ENCODE data around the gene STK35. TPM values are rescaled to one million over a fixed set of nuclear protein-coding genes. Genes with fewer than 3 reads are reported as not detected.
A peak's percentile ranks its signal among the peaks of the same experiment; 100 is the strongest.

The STK35 gene
- polyA plus RNA-seq, 4 donors: 17.0 to 18.8 (median 17.1) TPM

- DNase-seq (ENCODE audit: low read depth in 4 of 4, low spot score in 3 of 4): no peak
Observed at GRCh38 chr20:2132461-2132901, 30.9 kb downstream of the STK35 start.

- DNase-seq (ENCODE audit: low read depth in 4 of 4, low spot score in 3 of 4): no peak
Observed at GRCh38 chr20:2133318-2134183, 31.9 kb downstream of the STK35 start.

GRCh38 chr20:2135013-2135412 lies 33.4 kb downstream of the STK35 start:
- DNase-seq (ENCODE audit: low read depth in 4 of 4, low spot score in 3 of 4): no peak

- DNase-seq (ENCODE audit: low read depth in 4 of 4, low spot score in 3 of 4): no peak
Observed at GRCh38 chr20:2136275-2136674, 34.6 kb downstream of the STK35 start.

DNA sequence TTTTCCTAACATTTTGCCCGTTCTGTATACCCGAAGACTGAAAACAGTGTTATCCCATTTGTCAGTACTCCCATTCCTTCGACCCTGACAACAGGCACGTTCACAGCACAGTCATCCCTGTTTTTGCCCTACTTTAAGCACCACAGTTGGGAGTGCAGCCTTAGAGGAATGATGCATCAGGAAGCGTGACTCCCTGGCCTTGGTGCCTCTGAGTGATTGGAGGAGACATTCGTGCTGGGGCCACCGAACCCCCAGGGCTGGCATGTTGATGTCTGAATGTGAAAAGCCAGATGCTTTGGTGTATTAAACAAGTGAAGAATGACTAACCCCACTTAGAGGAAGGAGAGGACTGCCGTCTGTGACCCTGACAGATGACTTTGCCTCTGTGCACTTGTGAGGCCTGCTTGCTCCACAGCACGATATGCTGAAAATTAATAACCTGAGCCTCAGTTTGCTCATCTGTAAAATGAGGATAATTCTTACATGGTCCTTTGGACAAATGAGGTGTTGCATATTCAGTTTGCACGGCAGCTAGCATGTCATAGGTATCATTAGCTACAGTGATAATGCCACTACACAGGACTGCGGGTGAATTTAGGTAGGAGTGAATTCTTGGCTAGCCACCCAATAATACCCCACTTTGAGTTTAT lies 36.0 kb downstream of the STK35 start:
- DNase-seq (ENCODE audit: low read depth in 4 of 4, low spot score in 3 of 4): no peak

- no peak for DNase-seq (ENCODE audit: low read depth in 4 of 4, low spot score in 3 of 4)
Observed at GRCh38 chr20:2138396-2138795, 36.8 kb downstream of the STK35 start.

GRCh38 chr20:2139250-2139649 lies 37.6 kb downstream of the STK35 start:
- DNase-seq (ENCODE audit: low read depth in 4 of 4, low spot score in 3 of 4): no peak

GRCh38 chr20:2139736-2140135 lies 38.1 kb downstream of the STK35 start:
- no peak for DNase-seq (ENCODE audit: low read depth in 4 of 4, low spot score in 3 of 4)

DNA sequence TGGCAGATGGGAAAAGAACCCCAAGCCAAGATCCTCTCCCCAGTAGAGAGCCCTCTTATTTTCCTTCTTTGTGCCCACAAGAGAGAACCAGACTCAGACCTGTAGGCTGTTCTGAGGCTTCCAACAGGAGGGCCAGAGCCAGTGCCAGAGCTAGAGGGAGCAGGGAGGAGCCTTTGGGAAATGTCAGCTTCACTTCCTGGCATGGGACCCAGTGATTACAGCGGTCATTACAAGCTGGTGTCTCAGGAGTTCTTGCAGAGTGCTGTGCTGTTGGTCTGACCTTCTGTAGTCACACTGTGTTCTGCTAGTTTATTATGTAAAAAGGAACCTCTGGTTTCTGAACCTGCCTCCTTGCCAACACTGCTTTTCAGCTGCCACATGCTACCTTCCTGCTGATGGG lies 38.9 kb downstream of the STK35 start:
- no peak for DNase-seq (ENCODE audit: low read depth in 4 of 4, low spot score in 3 of 4)

DNA sequence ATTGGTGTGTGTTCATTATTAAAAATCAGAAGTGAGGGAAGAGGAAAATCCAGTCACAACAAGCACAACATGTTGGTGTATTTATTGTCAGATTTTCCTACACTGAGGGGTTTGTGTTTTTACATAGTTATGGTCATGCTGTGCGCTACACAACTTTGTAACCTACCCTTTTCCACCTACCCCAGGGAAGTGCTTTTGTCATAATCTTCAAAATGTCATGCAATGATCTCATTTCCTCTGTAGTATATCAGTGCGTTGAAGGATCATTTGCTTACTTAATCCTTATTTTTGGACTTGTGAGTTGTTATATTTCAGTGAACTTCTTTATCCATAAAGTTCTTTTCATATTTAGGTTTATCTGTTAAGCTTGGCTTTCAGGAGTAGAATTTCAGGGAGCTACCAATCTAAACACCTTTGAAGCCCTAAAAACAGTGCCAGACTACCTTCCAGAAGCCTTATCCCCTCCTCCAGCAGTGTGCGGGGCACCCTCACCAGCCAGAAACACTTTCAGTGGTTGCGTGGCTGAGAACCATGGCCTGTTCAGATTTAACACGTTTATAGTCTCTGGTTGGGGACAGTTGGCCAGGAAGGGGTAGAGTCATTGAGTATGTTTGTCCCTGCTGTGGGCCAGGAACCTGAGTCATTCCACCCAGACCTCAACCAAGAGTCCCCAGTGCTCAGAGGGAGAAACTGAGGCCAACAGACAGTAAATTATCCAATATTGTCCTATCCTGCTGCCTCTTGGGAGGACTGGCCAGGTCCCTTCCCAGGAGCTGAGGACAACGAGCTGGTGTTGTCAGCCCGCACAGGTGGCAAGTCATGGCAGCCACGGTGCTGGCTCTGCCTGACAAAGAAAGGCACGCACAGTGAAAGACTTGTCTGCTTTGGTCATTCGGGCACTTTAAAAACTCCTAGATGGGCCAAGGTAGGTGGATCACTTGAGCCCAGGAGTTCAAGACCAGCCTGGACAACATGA lies 40.3 kb downstream of the STK35 start:
- no peak for DNase-seq (ENCODE audit: low read depth in 4 of 4, low spot score in 3 of 4)

DNA sequence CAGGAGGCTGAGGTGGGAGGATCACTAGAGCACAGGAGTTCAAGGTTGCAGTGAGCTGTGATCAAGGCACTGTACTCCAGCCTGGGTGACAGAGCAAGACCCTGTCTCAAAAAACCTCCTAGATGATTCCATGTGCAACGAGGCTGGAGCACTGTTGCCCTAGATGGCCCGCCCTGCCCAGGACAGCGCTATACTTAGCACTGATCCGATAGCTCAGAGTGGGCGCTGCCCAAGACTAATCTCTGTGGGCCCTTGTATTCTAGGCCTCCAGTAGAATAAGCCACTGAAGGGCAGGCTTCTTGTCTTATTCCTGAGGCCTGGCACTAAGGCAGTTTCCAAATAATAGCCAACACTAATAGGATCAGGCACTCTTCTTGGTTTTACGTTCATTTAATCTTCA lies 41.0 kb downstream of the STK35 start:
- DNase-seq (ENCODE audit: low read depth in 4 of 4, low spot score in 3 of 4): no peak

DNA sequence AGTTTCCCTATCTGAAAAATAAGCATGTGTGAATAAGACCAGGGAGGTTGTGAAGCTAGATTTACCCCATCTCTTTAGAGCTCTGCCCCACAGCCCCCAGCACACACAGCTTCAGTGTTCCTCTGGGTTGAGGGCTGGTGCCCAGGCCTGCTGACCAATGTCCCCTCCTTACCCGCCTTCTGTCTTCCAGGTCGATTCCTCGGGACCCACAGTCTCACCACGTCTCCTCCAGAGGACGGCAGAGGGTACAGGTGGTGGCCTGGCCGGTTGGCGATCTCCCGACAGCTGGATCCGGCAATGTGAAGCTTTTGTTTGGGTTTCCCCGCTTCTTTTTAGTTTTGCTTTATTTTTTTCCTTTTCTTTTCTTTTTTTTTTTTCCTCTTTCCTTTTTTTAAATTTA lies 42.0 kb downstream of the STK35 start:
- DNase-seq (ENCODE audit: low read depth in 4 of 4, low spot score in 3 of 4): no peak

DNA sequence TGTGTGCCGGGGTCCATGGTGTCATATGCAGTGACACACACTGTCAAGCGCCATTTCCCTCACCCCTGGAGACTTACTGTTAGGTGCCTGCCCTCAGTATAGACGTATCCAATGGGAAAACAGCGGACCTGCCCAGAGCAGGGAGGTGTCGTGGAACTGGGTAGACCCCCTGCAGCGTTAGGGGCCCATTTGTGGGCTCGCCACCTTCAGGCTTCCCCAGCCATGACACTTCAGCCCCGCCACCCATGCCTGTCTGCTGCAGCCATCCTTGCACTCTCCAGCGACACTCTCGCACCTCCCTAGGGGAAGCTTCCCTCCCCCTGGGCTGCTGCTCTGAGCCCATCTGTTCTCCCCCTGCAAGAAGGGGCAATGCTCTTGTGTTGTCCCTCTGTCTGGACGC lies 43.2 kb downstream of the STK35 start:
- no peak for DNase-seq (ENCODE audit: low read depth in 4 of 4, low spot score in 3 of 4)

DNA sequence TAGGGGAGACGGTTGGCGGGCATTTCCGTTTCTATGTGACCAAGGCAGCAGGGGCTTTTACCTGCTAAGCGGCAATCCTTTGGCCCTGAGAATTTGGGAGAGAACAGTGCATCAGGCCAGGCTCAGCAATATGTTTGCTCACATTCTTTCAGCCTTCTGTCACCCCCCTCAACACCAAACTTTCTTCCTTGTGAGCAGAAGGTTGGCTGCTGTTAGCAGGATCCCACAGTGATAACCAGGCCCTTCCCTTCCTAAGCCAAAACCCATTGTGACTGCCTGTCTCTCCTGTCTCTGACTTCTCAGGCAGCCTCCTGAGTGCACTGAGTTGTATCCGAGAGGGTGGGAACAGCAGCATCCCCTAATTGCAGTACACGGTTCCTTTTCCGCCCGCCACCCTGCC lies 43.7 kb downstream of the STK35 start:
- no peak for DNase-seq (ENCODE audit: low read depth in 4 of 4, low spot score in 3 of 4)

- DNase-seq (ENCODE audit: low read depth in 4 of 4, low spot score in 3 of 4): no peak
Observed at GRCh38 chr20:2146080-2146867, 44.6 kb downstream of the STK35 start.

DNA sequence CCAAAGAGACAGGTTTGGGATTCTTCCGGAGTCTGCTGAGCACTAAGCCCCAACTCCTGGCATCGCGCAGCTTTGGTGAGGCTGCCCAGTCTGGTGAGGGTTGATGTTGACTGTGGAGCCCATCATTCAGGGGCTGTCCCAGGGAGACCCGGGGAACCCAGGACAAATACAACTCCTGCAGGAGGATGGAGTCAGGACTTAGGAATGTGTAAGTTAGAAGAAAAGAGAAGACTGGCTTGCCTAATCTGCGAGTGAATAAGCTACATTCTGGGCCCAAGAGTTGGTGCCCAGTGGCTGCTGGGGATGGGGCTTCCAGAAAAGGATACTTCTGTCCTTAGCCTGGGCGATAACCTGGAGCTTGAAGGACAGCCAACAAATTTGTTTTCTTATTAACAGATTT lies 47.9 kb downstream of the STK35 start:
- no peak for DNase-seq (ENCODE audit: low read depth in 4 of 4, low spot score in 3 of 4)

- DNase-seq (ENCODE audit: low read depth in 4 of 4, low spot score in 3 of 4): no peak
Observed at GRCh38 chr20:2150660-2151059, 49.0 kb downstream of the STK35 start.

GRCh38 chr20:2151858-2152281 lies 50.2 kb downstream of the STK35 start:
- peak in 2 of 4 donors; percentile 39 to 44 for DNase-seq (ENCODE audit: low read depth in 4 of 4, low spot score in 3 of 4)

DNA sequence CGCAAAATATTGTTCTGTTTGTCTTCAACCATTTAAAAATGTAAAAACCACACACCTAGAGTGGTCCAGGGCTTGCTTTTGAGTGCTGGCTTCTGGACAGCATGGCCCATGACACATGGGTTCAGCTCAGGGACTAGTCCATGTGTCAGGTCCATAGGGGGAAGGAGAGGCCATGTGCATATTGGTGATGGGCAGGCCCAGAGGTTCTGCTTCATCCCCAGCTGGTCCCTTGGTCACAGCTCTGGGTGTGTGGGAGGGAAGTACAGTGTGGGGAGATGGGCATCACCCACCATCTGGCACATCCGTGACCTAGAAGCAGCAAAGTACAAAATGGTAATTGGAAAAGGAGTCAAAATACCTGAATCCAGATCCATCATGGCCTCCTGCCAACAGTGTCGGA lies 50.7 kb downstream of the STK35 start:
- DNase-seq (ENCODE audit: low read depth in 4 of 4, low spot score in 3 of 4): no peak

- no peak for DNase-seq (ENCODE audit: low read depth in 4 of 4, low spot score in 3 of 4)
Observed at GRCh38 chr20:2153326-2153725, 51.7 kb downstream of the STK35 start.
